ENCODE measurements around the gene ANKRD28.

The ANKRD28 gene

DNA sequence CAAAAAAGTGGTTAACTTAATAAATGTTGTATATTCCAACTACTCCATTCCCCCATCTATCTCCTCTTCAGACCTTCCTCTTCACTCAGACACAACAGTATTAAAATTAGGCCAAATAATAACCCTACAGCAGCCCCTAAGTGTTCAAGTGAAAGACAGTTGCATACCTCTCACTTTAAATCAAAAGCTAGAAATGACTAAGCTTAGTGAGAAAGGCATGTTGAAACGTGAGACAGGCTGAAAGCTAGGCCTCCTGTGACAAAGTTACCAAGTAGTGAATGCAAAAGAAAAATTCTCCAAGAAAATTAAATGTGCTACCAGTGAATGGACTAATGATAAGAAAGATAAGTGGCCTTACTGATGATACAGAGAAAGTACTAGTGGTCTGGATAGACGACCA is 71.7 kb downstream of the ANKRD28 start:
- Histone ChIP-seq H3K36me3 (ENCODE audit: insufficient read depth, low read length) (peaks cover 16% of the 10 kb centered on the region), H2AFZ (ENCODE audit: low read depth, low read length) (no peak overlapping the region), H3K4me3 (ENCODE audit: low read length) (no peak overlapping the region), H3K9me3 (ENCODE audit: low read length) (no peaks in the 10 kb centered on the region), H3K4me1 (ENCODE audit: insufficient read depth, low read length) (no peaks in the 10 kb centered on the region), H3K27me3 (ENCODE audit: insufficient read depth, low read length) (no peaks in the 10 kb centered on the region)

DNA sequence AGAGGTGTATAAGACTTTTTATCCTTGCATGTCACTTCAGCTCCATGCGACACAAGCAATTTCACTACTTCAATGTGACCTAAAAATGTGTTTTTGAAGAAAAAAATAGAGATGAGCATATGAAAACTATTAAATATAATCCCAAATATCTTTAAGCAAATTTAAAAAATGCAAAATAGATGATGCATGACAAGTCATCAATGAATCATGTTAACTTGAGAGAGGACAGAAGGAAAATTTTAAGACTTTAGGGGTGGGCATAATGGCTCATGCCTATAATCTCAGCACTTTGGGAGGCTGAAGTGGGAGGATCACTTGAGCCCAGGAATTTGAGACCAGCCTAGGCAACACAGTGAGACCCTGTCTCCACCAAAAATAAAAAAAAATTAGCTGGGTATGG is 73.3 kb downstream of the ANKRD28 start:
- Histone ChIP-seq H3K4me3 (ENCODE audit: low read length) (no peak overlapping the region), H2AFZ (ENCODE audit: low read depth, low read length) (no peak overlapping the region), H3K27me3 (ENCODE audit: insufficient read depth, low read length) (no peaks in the 10 kb centered on the region), H3K4me1 (ENCODE audit: insufficient read depth, low read length) (no peaks in the 10 kb centered on the region), H3K36me3 (ENCODE audit: insufficient read depth, low read length) (peaks cover 20% of the 10 kb centered on the region), H3K9me3 (ENCODE audit: low read length) (no peaks in the 10 kb centered on the region)

DNA sequence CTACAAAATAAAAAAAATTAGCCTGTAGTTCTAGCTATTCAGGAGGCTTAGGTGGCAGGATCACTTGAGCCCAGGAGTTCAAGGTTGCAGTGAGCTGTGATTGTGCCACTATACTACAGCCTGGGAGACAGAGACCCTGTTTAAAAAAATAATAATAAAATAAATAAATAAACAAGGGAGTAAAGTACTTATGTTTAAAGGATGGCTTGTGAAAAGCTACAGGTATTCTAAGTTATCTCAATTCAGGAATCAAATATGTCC is 74.2 kb downstream of the ANKRD28 start:
- Histone ChIP-seq H3K4me1 (ENCODE audit: insufficient read depth, low read length) (no peaks in the 10 kb centered on the region), H3K27me3 (ENCODE audit: insufficient read depth, low read length) (no peaks in the 10 kb centered on the region), H3K4me3 (ENCODE audit: low read length) (no peak overlapping the region), H2AFZ (ENCODE audit: low read depth, low read length) (no peak overlapping the region), H3K9me3 (ENCODE audit: low read length) (no peaks in the 10 kb centered on the region), H3K36me3 (ENCODE audit: insufficient read depth, low read length) (peaks cover 18% of the 10 kb centered on the region)

DNA sequence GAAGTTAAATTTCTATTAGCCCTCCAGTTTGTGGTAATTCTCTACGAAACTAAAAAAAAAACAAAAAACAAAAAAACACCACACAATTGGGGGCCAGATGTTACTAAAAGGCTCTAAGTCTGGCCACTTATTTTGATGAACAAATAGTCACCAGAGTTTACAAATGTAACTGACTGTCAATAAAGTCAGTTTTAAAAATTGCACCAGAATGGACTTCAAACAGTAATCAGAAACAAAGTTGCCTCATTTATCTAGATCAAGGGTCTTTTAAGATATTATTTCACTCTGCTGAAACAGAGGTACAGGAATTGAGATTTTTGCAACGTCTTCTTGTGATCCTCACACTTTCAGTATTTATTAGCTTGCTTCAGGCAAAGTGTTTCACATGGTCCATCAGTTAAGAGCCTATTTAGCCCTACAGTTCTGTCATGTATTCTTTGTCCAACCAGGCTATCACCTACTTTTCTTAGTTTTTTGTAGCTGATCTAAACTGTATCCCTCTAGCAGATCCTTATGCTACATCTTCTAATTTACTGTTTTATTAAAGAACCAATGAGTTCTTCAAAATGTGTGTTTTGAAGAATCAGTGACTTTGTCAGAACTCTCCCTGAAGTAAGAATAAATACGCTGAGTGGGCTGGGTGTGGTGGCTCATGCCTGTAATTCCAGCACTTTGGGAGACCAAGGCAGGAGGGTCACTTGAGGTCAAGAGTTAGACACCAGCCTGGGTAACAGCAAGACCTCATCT is 74.7 kb downstream of the ANKRD28 start:
- Histone ChIP-seq H3K4me3 (ENCODE audit: low read length) (no peak overlapping the region), H3K9me3 (ENCODE audit: low read length) (no peaks in the 10 kb centered on the region), H3K36me3 (ENCODE audit: insufficient read depth, low read length) (peaks cover 17% of the 10 kb centered on the region), H3K27me3 (ENCODE audit: insufficient read depth, low read length) (no peaks in the 10 kb centered on the region), H3K4me1 (ENCODE audit: insufficient read depth, low read length) (no peaks in the 10 kb centered on the region), H2AFZ (ENCODE audit: low read depth, low read length) (no peak overlapping the region)

DNA sequence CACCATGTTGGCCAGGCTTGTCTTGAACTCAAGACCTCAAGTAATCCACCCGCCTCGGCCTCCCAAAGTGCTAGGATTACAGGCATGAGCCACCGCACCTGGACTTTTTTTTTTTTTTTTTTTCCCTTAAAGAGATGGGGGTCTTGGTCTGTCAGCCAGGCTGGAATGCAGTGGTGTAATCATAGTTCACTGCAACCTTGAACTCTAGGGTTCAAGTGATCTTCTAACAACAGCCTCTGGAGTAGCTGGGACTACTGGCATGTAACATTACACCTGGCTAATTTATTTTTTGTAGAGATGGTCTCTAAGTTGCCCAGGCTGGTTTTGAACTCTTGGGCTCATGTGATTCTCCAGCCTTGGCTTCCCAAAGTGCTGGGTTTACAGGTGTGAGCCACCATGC is 81.6 kb downstream of the ANKRD28 start:
- no peak overlapping the region for H2AFZ ChIP-seq (ENCODE audit: low read depth, low read length)
- no peaks in the 10 kb centered on the region for H3K27me3 ChIP-seq (ENCODE audit: insufficient read depth, low read length)
- peaks cover 14% of the 10 kb centered on the region for H3K36me3 ChIP-seq (ENCODE audit: insufficient read depth, low read length)
- H3K4me1 ChIP-seq (ENCODE audit: insufficient read depth, low read length) = no peaks in the 10 kb centered on the region
- no peak overlapping the region for H3K4me3 ChIP-seq (ENCODE audit: low read length)
- no peaks in the 10 kb centered on the region for H3K9me3 ChIP-seq (ENCODE audit: low read length)

DNA sequence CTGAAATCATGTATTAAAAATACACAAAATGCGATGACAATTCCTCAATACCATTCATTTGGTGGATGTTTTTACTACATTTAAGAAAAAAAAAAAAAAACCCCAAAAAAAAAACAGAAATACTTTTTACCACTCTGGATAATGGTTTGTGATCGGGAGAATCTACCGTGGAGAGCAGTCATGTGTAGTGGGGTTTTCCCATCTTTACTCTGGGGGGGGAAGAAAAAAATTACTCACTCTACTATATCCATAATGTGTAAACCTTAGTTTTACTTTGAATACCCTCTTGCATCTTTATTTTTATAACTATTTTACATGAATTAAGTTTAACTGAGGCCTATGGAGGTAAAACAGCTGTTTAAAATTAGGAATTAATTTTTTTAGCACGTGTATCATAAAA is 83.3 kb downstream of the ANKRD28 start:
- H3K4me1 ChIP-seq (ENCODE audit: insufficient read depth, low read length) = no peaks in the 10 kb centered on the region
- no peaks in the 10 kb centered on the region for H3K9me3 ChIP-seq (ENCODE audit: low read length)
- H3K36me3 ChIP-seq (ENCODE audit: insufficient read depth, low read length) = peaks cover 15% of the 10 kb centered on the region
- H3K27me3 ChIP-seq (ENCODE audit: insufficient read depth, low read length) = no peaks in the 10 kb centered on the region
- H2AFZ ChIP-seq (ENCODE audit: low read depth, low read length) = no peak overlapping the region
- no peak overlapping the region for H3K4me3 ChIP-seq (ENCODE audit: low read length)

DNA sequence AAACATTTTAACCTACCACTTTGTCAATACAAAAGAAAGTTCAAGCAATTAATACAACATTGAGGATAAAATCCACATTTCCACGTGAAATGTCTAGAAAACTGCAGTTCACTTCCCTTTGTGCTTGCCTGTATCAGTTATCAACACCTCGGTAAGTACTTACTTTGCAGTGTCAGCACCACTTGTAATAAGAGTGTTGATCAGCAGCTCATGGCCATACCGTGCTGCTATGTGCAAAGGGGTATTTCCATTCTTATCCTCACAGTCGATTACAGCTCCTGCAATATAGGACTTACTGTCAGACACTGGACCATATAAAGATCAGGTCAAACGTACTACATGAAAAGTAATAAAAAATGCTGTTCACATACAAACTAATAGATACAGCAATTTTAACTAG is 84.4 kb downstream of the ANKRD28 start:
- peaks cover 24% of the 10 kb centered on the region for H3K36me3 ChIP-seq (ENCODE audit: insufficient read depth, low read length)
- no peaks in the 10 kb centered on the region for H3K9me3 ChIP-seq (ENCODE audit: low read length)
- no peaks in the 10 kb centered on the region for H3K4me1 ChIP-seq (ENCODE audit: insufficient read depth, low read length)
- H2AFZ ChIP-seq (ENCODE audit: low read depth, low read length) = no peak overlapping the region
- H3K27me3 ChIP-seq (ENCODE audit: insufficient read depth, low read length) = no peaks in the 10 kb centered on the region
- H3K4me3 ChIP-seq (ENCODE audit: low read length) = no peak overlapping the region

DNA sequence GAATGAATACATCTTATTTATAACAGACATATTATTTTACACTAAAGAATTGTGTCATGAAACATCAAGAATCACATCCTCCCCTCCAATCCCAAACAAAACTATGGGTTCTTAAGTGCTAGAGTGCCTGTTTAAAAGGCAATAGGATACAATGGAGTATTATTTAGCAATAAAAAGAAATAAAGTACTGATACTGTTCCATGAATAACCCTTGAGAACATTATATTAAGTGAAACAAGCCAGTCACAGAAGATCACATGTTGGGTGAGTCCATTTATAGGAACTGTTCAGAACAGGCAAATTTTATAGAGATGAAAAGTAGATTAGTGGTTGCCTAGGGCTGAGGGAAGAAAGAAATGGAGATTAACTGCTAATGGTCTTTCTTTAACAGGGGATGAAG is 86.5 kb downstream of the ANKRD28 start:
- Histone ChIP-seq H3K27me3 (ENCODE audit: insufficient read depth, low read length) (no peaks in the 10 kb centered on the region), H3K36me3 (ENCODE audit: insufficient read depth, low read length) (peaks cover 36% of the 10 kb centered on the region), H3K9me3 (ENCODE audit: low read length) (no peaks in the 10 kb centered on the region), H3K4me3 (ENCODE audit: low read length) (no peak overlapping the region), H2AFZ (ENCODE audit: low read depth, low read length) (no peak overlapping the region), H3K4me1 (ENCODE audit: insufficient read depth, low read length) (no peaks in the 10 kb centered on the region)

DNA sequence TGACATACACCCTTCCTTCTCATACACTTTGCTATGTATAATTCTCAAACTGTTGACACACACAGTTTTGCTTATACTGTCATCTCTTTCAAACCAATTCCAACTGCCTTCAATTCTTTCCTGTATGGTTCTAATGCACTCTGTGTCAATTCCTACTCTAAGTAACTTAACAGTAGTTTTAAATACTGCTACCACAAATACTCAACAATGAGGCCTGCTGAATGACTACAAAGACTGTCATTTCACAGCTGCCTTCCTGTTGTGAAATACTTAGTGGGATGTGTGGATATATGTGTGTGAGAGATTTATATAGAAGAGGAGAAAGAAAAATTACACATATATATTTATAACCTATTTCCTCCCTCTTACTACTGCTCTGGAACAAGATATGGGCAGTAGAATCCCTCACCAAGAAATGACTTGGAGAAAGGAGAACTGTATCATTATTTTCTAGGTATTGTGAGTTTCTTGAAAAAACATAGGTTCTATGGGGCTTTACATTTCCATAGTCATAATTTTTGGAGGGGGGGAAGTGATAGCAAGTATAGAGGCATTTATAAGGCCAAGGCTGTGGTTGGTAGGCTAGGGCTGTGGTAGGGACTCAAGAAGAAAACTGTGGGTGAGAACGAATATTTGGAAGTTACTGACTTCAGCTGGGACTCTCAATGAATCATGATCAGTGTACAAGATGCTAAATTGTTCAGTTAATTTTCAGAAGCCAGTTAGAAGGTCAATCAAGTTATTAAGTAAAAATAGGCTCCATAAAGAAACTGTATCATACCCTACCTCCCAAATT is 88.7 kb downstream of the ANKRD28 start:
- H3K4me3 ChIP-seq (ENCODE audit: low read length) = no peak overlapping the region
- no peaks in the 10 kb centered on the region for H3K9me3 ChIP-seq (ENCODE audit: low read length)
- peaks cover 36% of the 10 kb centered on the region for H3K36me3 ChIP-seq (ENCODE audit: insufficient read depth, low read length)
- H3K4me1 ChIP-seq (ENCODE audit: insufficient read depth, low read length) = no peaks in the 10 kb centered on the region
- no peak overlapping the region for H2AFZ ChIP-seq (ENCODE audit: low read depth, low read length)
- no peaks in the 10 kb centered on the region for H3K27me3 ChIP-seq (ENCODE audit: insufficient read depth, low read length)

DNA sequence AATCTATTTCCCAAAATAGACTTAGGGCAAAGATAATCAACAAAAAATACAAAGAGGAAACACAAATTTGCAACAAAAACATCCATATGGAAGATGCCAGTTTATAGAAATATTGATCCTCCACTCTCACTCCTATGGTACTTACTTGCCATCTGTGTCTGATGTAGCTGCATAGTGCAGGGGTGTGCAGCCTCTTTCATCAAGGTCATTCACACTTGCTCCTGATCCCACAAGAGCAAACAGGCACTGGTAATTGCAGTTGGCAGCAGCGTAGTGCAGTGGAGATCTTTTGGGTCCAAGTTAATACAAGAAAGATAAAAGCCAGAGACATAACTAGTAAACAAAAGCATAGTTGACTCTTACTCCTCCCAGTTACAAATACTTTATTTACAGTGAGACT is 90.0 kb downstream of the ANKRD28 start:
- Histone ChIP-seq H3K4me1 (ENCODE audit: insufficient read depth, low read length) (no peaks in the 10 kb centered on the region), H3K4me3 (ENCODE audit: low read length) (no peak overlapping the region), H3K9me3 (ENCODE audit: low read length) (no peaks in the 10 kb centered on the region), H3K36me3 (ENCODE audit: insufficient read depth, low read length) (peaks cover 33% of the 10 kb centered on the region), H3K27me3 (ENCODE audit: insufficient read depth, low read length) (no peaks in the 10 kb centered on the region), H2AFZ (ENCODE audit: low read depth, low read length) (no peak overlapping the region)

DNA sequence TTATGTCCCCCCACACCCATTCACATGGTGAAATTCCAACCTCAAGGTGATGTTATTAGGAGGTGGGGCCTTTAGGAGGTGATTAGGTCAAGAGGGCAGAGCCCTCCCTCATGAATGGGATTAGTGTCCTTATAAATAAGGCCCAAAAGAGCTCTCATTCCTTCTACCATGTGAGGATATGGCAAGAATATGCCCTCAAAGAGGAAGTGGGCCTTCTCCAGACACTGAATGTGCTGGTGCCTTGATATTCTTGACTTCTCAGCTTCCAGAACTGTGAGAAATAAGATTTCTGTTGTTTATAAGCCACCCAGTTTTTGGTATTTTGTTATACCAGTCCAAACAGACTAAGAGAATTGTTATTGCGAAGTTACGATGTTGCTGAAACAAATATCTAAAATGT is 94.4 kb downstream of the ANKRD28 start:
- no peaks in the 10 kb centered on the region for H3K27me3 ChIP-seq (ENCODE audit: insufficient read depth, low read length)
- H3K9me3 ChIP-seq (ENCODE audit: low read length) = no peaks in the 10 kb centered on the region
- no peak overlapping the region for H3K4me3 ChIP-seq (ENCODE audit: low read length)
- H3K4me1 ChIP-seq (ENCODE audit: insufficient read depth, low read length) = no peaks in the 10 kb centered on the region
- no peak overlapping the region for H2AFZ ChIP-seq (ENCODE audit: low read depth, low read length)
- peaks cover 12% of the 10 kb centered on the region for H3K36me3 ChIP-seq (ENCODE audit: insufficient read depth, low read length)

DNA sequence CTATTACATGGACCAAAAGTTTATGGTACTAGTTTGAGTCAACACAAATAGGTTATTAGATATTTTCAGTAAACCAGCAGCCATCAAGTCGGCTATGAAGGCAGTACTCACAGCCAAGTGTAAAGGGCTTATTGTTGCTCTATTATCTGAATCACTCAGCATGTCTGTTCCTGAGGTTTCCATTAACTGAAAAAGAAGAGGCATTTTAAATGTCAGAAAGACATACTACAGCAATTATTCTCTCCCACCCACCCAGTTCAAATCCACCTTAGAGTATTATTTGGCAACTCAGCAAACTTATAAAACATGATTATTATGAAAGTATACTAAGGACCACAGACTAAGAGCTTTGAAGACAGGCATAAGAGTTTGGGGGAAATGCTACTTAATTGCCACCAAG is 103.2 kb downstream of the ANKRD28 start:
- no peak overlapping the region for H2AFZ ChIP-seq (ENCODE audit: low read depth, low read length)
- no peaks in the 10 kb centered on the region for H3K9me3 ChIP-seq (ENCODE audit: low read length)
- H3K36me3 ChIP-seq (ENCODE audit: insufficient read depth, low read length) = peaks cover 9% of the 10 kb centered on the region
- H3K4me3 ChIP-seq (ENCODE audit: low read length) = no peak overlapping the region
- peaks cover 12% of the 10 kb centered on the region for H3K4me1 ChIP-seq (ENCODE audit: insufficient read depth, low read length)
- no peaks in the 10 kb centered on the region for H3K27me3 ChIP-seq (ENCODE audit: insufficient read depth, low read length)

DNA sequence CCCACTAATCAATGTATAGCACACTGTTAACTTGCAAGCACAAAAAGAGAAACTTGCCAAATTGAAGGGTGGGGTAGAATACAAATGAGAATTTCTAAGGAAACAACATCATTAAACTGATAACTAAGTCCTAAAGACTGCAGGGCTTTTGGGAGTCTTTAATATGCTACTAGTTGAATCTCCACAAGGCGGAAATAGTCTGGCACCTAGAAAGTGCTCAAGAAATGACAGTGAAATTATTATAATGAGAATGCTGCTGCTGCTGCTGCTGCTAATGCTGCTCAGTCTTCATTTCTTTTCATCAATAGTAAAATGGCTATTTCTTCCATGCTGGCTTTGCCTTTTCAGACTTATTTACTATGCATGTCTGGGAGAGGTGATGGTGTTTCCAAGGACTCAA is 104.4 kb downstream of the ANKRD28 start:
- peaks cover 12% of the 10 kb centered on the region for H3K4me1 ChIP-seq (ENCODE audit: insufficient read depth, low read length)
- H3K4me3 ChIP-seq (ENCODE audit: low read length) = no peak overlapping the region
- H2AFZ ChIP-seq (ENCODE audit: low read depth, low read length) = no peak overlapping the region
- peaks cover 20% of the 10 kb centered on the region for H3K36me3 ChIP-seq (ENCODE audit: insufficient read depth, low read length)
- H3K9me3 ChIP-seq (ENCODE audit: low read length) = no peaks in the 10 kb centered on the region
- no peaks in the 10 kb centered on the region for H3K27me3 ChIP-seq (ENCODE audit: insufficient read depth, low read length)

DNA sequence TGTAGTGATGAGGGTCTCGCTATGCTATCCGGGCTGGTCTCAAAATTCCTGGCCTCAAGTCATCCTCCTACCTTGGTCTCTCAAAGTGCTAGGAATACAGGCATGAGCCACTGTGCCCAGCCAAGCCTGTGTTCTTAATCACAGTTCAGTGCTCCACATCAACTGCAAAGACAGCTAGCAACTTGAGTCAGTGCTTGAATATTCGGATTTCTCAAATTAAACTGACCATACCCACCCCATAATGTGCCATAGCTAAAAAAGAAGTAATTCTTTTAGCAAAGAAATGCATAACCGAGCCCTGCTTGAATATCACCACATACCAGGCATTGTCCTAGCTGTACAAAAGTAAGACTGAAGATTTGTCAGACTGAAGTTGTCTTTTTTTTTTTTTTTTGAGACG is 107.0 kb downstream of the ANKRD28 start:
- H3K27me3 ChIP-seq (ENCODE audit: insufficient read depth, low read length) = no peaks in the 10 kb centered on the region
- H3K9me3 ChIP-seq (ENCODE audit: low read length) = no peaks in the 10 kb centered on the region
- H3K4me3 ChIP-seq (ENCODE audit: low read length) = no peak overlapping the region
- peaks cover 12% of the 10 kb centered on the region for H3K4me1 ChIP-seq (ENCODE audit: insufficient read depth, low read length)
- H2AFZ ChIP-seq (ENCODE audit: low read depth, low read length) = no peak overlapping the region
- H3K36me3 ChIP-seq (ENCODE audit: insufficient read depth, low read length) = peaks cover 31% of the 10 kb centered on the region

Measured in neuron (in vitro differentiated cells).